GM18505 (cell line): ENCODE measurements around the gene KRT13.

Source experiments
- ATAC-seq: cut with Tn5 transposase; IDR thresholded peaks from one replicate; pipeline ENCODE4 v1.9.1; 2021; ENCODE audit not compliant: unreplicated experiment
- POLR2A ChIP-seq: IDR thresholded peaks from 4 replicates; pipeline ENCODE4 v1.6.1; 2011; ENCODE audit warnings: borderline replicate concordance; ENCODE audit not compliant: insufficient read depth, insufficient read length; ENCODE audit errors: extremely low read depth

Gene KRT13

GRCh38 chr17:41486809-41487530, 18.4 kb downstream of the KRT13 start:
- no peak for ATAC-seq
- TF ChIP-seq POLR2A: no peak

GRCh38 chr17:41486316-41486715, 19.1 kb downstream of the KRT13 start:
- TF ChIP-seq POLR2A: no peak

GRCh38 chr17:41484920-41485904, 20.2 kb downstream of the KRT13 start:
- no peak for ATAC-seq
- TF ChIP-seq POLR2A: no peak

More at GRCh38 chr17:41486316-41486715, 19.1 kb downstream of the KRT13 start:
- no peak for ATAC-seq

- ATAC-seq: no peak
- no peak for TF ChIP-seq POLR2A
Observed at GRCh38 chr17:41483991-41484826, 21.2 kb downstream of the KRT13 start.

GRCh38 chr17:41483531-41483930, 21.9 kb downstream of the KRT13 start:
- no peak for ATAC-seq
- TF ChIP-seq POLR2A: no peak

GRCh38 chr17:41481036-41481435, 24.4 kb downstream of the KRT13 start, which contains the start of gene KRT35:
KRT35 (minus strand) TSS chr17:41481151; CDS start chr17:41481097, 54 bp downstream.
- no peak for ATAC-seq
- TF ChIP-seq POLR2A: no peak

GRCh38 chr17:41480581-41480980, 24.8 kb downstream of the KRT13 start:
- ATAC-seq: no peak
- TF ChIP-seq POLR2A: no peak

- no peak for TF ChIP-seq POLR2A
- ATAC-seq: no peak
Observed at GRCh38 chr17:41480136-41480535, 25.3 kb downstream of the KRT13 start.

- no peak for TF ChIP-seq POLR2A
Observed at GRCh38 chr17:41478237-41478636, 27.2 kb downstream of the KRT13 start.

GRCh38 chr17:41476866-41477815, 28.3 kb downstream of the KRT13 start:
- TF ChIP-seq POLR2A: no peak
- ATAC-seq: no peak

More at GRCh38 chr17:41478237-41478636, 27.2 kb downstream of the KRT13 start:
- ATAC-seq: no peak

GRCh38 chr17:41475421-41475820, 30.0 kb downstream of the KRT13 start:
- no peak for TF ChIP-seq POLR2A
- no peak for ATAC-seq

GRCh38 chr17:41474863-41475262, 30.5 kb downstream of the KRT13 start:
- no peak for ATAC-seq
- no peak for TF ChIP-seq POLR2A
